GM18861 (cell line): Measurements from ENCODE around the gene PFKFB3.

ENCODE experiments used
- ATAC-seq: cut with Tn5 transposase; IDR thresholded peaks from one replicate; pipeline ENCODE4 v1.9.1; 2021; ENCODE audit not compliant: unreplicated experiment

Gene PFKFB3

DNA sequence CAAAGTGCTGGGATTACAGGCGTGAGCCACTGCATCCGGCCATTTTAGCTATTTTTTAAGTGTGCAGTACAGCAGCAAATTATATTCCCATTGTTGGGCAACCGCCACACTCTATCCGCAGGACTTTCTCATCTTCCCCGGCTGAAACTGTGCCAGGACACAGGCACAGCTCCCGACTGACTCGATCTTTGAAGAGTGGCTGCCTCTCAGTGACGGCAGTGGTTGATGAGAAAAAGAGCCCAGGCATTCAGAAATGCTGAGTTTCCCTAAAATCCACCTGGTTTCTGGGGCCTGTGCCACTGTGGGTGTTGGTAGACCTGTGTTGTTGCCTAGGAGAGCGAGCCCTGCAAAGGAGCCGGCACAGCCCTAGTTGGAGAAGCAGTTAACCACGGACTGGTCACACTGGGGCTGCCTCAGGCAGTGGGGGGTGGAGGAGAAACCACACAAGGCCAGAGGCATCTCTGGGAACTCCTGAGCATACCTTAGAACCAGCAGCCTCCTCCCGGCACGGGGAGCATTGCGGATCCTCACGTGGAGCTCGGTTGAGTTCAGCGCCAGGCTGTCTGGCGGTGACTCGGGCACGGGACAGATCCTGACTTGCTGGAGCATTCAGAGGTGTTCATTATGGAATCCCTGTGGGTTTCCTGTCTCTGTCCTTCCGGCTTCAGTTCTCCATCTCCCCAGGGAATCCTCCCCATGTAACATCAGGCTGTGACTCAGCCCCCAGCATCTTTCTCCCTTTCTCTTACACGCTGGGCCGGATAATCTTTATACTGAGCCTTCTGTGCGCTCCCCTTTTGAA is 16.2 kb downstream of the PFKFB3 start:
- ATAC-seq: no peak

- no peak for ATAC-seq
Observed at GRCh38 chr10:6219494-6219836, 16.7 kb downstream of the PFKFB3 start.

- ATAC-seq: no peak
Observed at GRCh38 chr10:6220418-6221191, 17.9 kb downstream of the PFKFB3 start.

DNA sequence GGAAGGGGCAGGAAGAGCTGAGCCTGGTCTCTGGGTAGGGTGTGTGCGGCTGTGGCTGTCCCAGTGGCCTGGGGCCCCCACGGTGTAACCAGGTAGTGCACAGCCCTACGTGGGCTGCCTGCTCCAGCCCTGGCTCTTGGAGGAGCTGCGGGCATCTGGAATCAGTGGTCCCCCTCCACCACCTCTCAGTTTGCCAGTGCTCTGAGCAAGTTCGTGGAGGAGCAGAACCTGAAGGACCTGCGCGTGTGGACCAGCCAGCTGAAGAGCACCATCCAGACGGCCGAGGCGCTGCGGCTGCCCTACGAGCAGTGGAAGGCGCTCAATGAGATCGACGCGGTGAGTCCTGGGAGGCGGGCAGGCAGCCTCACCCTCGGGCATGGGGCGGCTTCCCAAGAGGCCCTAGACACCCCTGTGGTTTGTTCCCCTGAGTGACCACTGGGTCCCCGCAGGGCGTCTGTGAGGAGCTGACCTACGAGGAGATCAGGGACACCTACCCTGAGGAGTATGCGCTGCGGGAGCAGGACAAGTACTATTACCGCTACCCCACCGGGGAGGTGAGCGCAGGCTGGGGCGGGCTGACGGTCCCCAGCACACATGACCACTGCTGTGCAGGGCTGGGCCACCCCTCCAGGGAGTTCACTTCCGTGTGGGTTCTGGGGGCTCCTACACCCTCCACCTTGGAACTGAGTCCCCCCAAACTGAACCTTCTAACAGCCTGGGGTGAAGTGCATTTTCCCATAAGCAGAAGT is 18.6 kb downstream of the PFKFB3 start:
- no peak for ATAC-seq

- no peak for ATAC-seq
Observed at GRCh38 chr10:6221971-6222751, 19.4 kb downstream of the PFKFB3 start.

DNA sequence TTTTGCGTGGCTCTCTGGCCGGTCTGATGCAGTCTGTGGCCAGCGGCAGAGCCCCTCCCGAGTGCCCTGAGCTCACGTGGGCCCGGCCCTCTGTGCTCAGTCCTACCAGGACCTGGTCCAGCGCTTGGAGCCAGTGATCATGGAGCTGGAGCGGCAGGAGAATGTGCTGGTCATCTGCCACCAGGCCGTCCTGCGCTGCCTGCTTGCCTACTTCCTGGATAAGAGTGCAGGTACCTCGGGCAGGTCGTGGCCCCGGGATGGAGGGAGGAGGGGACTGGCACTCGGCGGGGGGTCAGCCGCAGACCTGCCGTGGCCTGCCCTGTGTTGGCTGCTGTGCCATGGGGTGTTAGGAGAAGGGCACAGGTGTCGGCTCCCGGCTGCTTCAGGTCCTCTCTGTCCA is 20.0 kb downstream of the PFKFB3 start:
- no peak for ATAC-seq

DNA sequence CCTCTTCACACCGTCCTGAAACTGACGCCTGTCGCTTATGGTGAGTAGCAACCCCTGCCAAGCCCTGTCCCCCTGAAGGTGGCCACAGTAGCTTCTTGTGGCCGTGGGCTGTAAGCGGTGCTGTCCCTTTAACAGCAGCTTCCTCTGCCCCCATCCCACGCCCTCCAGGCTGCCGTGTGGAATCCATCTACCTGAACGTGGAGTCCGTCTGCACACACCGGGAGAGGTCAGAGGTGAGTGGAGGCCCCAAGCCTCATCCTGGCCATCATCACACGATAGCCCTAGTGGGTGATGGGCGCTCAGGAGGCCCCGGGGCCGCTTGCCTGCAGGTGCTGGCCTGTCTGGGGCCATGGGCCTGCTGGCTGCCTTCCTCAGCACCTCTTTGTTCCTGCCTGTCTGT is 21.2 kb downstream of the PFKFB3 start:
- no peak for ATAC-seq

DNA sequence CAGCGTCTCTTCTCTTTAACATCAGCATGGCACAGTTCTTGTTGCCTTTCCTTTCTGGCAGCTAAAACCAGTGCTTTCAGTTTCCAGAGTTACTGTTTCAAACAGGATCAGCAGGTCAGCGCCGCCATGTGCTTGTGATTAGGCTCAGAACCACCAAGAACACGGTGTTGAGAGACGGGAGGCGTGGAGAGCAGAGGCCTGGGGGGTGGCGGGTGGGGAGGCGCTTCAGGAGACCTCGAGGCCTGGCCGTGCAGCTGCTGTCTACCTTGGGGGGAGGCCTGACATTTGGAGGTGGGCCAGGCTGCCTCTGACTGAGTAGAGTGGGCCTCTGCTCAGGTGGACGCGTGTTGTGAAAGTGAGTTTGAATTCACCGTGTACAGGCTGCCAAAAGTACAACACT is 22.0 kb downstream of the PFKFB3 start:
- ATAC-seq: no peak

DNA sequence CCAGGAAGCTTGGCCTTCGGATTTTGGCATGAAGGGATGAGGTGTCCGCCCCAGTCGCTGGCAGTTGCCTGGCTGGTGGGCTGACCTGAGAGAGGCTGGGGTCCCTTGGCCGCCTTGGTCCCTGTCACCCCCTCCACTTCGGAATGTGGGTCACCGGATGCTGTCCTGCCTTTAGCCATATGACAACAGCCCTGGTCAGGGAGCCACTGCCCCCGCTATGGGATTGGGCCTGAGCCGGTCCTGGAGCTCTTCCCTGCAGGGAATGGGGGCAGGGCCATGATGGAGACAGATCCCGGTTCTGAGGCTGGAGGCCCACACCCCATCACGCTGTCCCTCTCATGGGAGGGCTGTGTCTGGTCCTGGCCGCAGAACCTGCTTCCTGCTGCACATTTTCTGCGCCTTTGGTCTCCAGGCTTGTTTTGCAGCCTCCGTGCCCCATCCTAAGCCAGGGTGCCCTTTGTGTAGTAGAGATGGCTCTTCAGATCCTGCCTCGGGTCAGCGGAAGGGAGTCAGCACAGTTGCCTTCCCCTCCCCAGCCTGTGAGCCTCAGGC is 22.6 kb downstream of the PFKFB3 start:
- ATAC-seq: no peak

- ATAC-seq: no peak
Observed at GRCh38 chr10:6226216-6226615, 23.5 kb downstream of the PFKFB3 start.

DNA sequence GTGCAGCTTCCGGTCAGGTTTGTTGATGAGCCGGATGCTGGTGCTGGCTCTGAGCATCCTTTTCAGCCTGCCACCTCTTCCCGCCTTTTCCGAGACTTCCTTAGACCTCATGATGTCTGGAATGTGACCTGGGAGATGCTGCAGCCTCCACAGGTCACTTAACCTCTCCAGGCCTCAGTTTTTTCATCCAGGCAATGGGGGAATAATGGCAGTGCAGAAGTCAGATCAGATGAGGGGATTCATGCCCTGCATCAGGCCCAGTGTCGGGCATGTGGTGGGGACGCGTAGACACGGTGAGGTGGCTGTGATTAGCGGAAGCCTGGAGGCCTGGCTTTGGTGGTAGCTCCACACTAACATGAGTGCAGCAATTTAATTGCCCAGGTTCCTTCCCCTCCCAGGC is 24.6 kb downstream of the PFKFB3 start:
- no peak for ATAC-seq

GRCh38 chr10:6228010-6228511 is 25.3 kb downstream of the PFKFB3 start:
- ATAC-seq: no peak

DNA sequence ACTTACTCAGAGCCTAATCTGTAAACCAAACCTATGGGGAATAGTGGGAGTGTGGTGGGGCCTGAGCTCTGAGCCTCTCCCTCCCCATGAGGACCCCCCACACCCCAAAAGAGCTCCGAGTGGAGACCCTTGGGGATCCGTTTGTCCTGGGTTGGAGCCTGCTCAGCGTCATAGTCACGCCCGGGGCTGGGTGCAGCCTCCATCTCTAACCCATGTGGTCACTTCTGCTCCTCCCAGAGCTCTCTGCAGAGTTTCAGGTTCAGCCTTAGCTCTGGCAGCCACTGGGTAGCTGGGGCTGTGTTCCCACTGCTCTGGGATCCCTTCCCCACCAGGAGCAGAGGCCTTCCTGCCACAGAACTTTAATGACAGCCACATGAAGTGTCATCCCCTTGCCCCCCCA is 25.9 kb downstream of the PFKFB3 start:
- ATAC-seq: no peak

GRCh38 chr10:6229290-6229689 is 26.6 kb downstream of the PFKFB3 start:
- ATAC-seq: no peak

- ATAC-seq: no peak
Observed at GRCh38 chr10:6229746-6230145, 27.0 kb downstream of the PFKFB3 start.

GRCh38 chr10:6230315-6230714 is 27.6 kb downstream of the PFKFB3 start:
- ATAC-seq: no peak

- ATAC-seq: no peak
Observed at GRCh38 chr10:6231146-6231545, 28.4 kb downstream of the PFKFB3 start.

- ATAC-seq: no peak
Observed at GRCh38 chr10:6231730-6232129, 29.0 kb downstream of the PFKFB3 start.

- no peak for ATAC-seq
Observed at GRCh38 chr10:6232225-6232807, 29.6 kb downstream of the PFKFB3 start.
